HEK293T (cell line): ENCODE data around the gene BMPR1B.

ENCODE experiments used
- CTCF ChIA-PET: fragments of 350-600 bp; formaldehyde crosslinking; extraction: SDS; loops from one replicate; lab custom pipeline; 2021; ENCODE audit warnings: antibody characterized with exemption, inconsistent platforms; lab: Yijun Ruan, JAX
- POLR2A ChIA-PET: fragments of 350-600 bp; formaldehyde crosslinking; extraction: SDS; loops from one replicate; lab custom pipeline; 2020; ENCODE audit warnings: antibody characterized with exemption, inconsistent platforms; lab: Yijun Ruan, JAX
- DNase-seq: peaks from one replicate; pipeline ENCODE4 v3.0.0; 2012; ENCODE audit warnings: mixed read lengths; ENCODE audit errors: extremely low spot score
- ARNT ChIP-seq: fragments of 450-650 bp; IDR thresholded peaks from 2 replicates; pipeline ENCODE4 v1.6.1; 2017; ENCODE audit warnings: mild to moderate bottlenecking
- BHLHE40 ChIP-seq: fragments of 450-650 bp; IDR thresholded peaks from 2 replicates; pipeline ENCODE4 v1.6.1; 2016; ENCODE audit warnings: mild to moderate bottlenecking, moderate library complexity, borderline replicate concordance
- CTBP1 ChIP-seq: fragments of 450-650 bp; IDR thresholded peaks from 2 replicates; pipeline ENCODE4 v1.6.1; 2016; ENCODE audit warnings: borderline replicate concordance
- ELF4 ChIP-seq: fragments of 450-650 bp; IDR thresholded peaks from 2 replicates; pipeline ENCODE4 v1.6.1; 2017; ENCODE audit warnings: antibody characterized with exemption
- FOXA1 ChIP-seq: fragments of 450-650 bp; IDR thresholded peaks from 2 replicates; pipeline ENCODE4 v1.6.1; 2016; ENCODE audit warnings: mild to moderate bottlenecking
- FOXK2 ChIP-seq: fragments of 450-650 bp; IDR thresholded peaks from 2 replicates; pipeline ENCODE4 v1.6.1; 2016; ENCODE audit warnings: mild to moderate bottlenecking
- FOXM1 ChIP-seq: fragments of 450-650 bp; IDR thresholded peaks from 2 replicates; pipeline ENCODE4 v1.6.1; 2017; ENCODE audit warnings: mild to moderate bottlenecking, borderline replicate concordance
- HDGF ChIP-seq: fragments of 450-650 bp; IDR thresholded peaks from 2 replicates; pipeline ENCODE4 v1.6.1; 2017; ENCODE audit warnings: antibody characterized with exemption, borderline replicate concordance
- L3MBTL2 ChIP-seq: fragments of 450-650 bp; conservative IDR thresholded peaks from 2 replicates; pipeline ENCODE4 v1.6.1; 2016; ENCODE audit warnings: mild to moderate bottlenecking
- LEF1 ChIP-seq: fragments of 450-650 bp; IDR thresholded peaks from 2 replicates; pipeline ENCODE4 v1.6.1; 2017; ENCODE audit warnings: mild to moderate bottlenecking, borderline replicate concordance
- NFRKB ChIP-seq: fragments of 450-650 bp; IDR thresholded peaks from 2 replicates; pipeline ENCODE4 v1.6.1; 2016; ENCODE audit warnings: mild to moderate bottlenecking, moderate library complexity
- SP1 ChIP-seq: fragments of 450-650 bp; IDR thresholded peaks from 2 replicates; pipeline ENCODE4 v1.6.1; 2017
- SUZ12 ChIP-seq: fragments of 450-650 bp; IDR thresholded peaks from 2 replicates; pipeline ENCODE4 v1.6.1; 2016; ENCODE audit warnings: mild to moderate bottlenecking
- TARDBP ChIP-seq: fragments of 450-650 bp; IDR thresholded peaks from 2 replicates; pipeline ENCODE4 v1.6.1; 2016
- ZNF384 ChIP-seq: fragments of 450-650 bp; IDR thresholded peaks from 2 replicates; pipeline ENCODE4 v1.6.1; 2016
- TF ChIP-seq, protein P1 (sequence below): fragments of 450-650 bp; IDR thresholded peaks from 2 replicates; pipeline ENCODE4 v1.6.1; 2016

BMPR1B gene

DNA sequence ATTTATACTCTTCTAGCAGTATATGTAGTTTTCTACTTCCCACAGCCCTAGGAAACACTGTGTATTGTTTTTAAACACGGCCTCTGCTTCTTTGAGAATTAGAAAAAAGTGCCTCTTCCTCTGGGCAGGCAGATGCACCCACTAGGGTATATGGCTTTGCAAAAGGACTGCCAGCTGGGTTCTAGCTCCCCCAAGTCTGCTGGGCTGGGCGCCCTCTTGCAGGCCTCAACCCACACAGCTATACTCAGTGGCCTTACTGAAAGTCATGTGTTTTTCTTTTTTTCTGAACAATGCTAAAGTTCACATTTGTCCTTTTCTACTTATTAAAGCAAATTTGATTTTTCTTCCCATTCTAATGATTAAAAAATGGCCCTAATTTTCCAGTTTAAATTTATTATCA, 35.5 kb upstream of the BMPR1B start:
- ChIA-PET POLR2A (no interaction called here), CTCF (interaction anchor here (1.1 kb wide), 1 partner anchor 178 kb away, joined by 3 read pairs; no protein-coding TSS in a partner anchor)
- TF ChIP-seq SP1 (no peak), NFRKB (no peak), FOXM1 (no peak), ELF4 (no peak), LEF1 (no peak), SUZ12 (no peak), HDGF (no peak), ZNF384 (no peak), ARNT (no peak), FOXA1 (no peak), L3MBTL2 (no peak), FOXK2 (no peak), BHLHE40 (no peak), TARDBP (no peak)
- TF ChIP-seq, protein P1, sequence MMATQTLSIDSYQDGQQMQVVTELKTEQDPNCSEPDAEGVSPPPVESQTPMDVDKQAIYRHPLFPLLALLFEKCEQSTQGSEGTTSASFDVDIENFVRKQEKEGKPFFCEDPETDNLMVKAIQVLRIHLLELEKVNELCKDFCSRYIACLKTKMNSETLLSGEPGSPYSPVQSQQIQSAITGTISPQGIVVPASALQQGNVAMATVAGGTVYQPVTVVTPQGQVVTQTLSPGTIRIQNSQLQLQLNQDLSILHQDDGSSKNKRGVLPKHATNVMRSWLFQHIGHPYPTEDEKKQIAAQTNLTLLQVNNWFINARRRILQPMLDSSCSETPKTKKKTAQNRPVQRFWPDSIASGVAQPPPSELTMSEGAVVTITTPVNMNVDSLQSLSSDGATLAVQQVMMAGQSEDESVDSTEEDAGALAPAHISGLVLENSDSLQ, result no peak
- DNase-seq, result no peak

DNA sequence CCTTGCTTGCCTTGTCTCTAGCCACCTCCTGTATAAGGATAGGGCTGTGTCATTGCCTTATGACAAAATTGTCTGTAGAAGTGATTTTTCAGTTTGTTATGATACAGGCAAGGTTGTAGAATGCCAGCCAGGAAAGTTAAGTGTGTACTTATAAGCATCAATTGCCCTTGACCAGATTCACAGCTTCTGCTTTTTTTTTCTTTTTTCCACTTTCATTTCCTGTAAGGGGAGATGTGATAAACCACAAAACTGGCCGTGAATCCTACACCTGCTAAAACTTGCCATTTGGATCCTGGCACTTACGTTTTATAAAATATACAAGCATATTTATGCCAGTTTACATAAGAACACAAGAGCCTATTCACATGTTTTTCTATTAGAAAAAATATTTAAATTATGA, 35.0 kb upstream of the BMPR1B start:
- no peak for DNase-seq
- ChIA-PET CTCF (interaction anchor here (1.1 kb wide), 1 partner anchor 178 kb away, joined by 3 read pairs; no protein-coding TSS in a partner anchor), POLR2A (no interaction called here)
- TF ChIP-seq ZNF384 (no peak), HDGF (no peak), FOXM1 (no peak), FOXA1 (no peak), FOXK2 (no peak), SP1 (no peak), BHLHE40 (no peak), ELF4 (no peak), TARDBP (no peak), CTBP1 (no peak), L3MBTL2 (no peak), SUZ12 (no peak), LEF1 (no peak), ARNT (no peak), NFRKB (no peak)
- TF ChIP-seq, protein P1, result no peak

DNA sequence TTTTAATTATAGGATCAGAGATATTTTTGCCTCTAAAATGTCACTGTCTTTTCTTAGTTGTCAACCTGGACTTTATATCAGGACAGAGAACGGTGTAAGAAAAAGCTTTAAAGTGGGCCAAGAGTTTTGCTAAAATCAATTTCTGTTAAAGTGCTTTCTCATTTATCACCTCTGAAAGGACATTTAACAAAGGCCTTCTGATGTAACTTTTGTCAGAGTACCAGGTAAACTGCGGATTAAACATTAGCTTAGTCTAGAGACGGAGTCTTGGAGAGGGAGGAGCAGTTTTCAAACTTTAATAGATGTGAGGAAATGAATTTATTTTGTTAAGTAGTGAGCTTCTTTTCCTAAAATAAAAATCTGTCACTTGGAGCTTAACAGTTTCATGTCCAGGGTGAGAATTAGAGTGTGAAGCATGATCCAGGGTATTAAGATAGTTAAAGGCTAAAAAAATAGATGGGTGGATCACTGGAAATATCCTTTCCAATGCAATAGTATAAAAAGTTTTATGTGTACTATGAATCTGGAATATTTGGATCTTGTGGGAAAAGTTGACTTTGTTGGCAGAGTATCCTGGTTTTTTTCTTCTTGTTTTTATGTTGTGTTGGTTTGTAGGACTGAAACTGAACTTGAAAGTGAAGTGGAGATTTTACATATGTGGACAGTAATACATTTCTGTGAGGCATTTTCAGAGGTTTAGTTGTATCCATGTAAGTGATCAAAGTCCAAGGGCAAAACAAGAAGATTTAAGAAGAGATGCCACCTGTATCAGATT, 33.6 kb upstream of the BMPR1B start:
- POLR2A ChIA-PET, result no interaction called here
- no peak for DNase-seq
- CTCF ChIA-PET, result no interaction called here
- TF ChIP-seq FOXM1 (no peak), TARDBP (no peak), FOXK2 (no peak), ZNF384 (no peak), SUZ12 (no peak), FOXA1 (no peak), LEF1 (no peak), ARNT (no peak), CTBP1 (no peak), NFRKB (no peak), L3MBTL2 (no peak), HDGF (no peak), SP1 (no peak), ELF4 (no peak), BHLHE40 (no peak)
- TF ChIP-seq, protein P1, result no peak

DNA sequence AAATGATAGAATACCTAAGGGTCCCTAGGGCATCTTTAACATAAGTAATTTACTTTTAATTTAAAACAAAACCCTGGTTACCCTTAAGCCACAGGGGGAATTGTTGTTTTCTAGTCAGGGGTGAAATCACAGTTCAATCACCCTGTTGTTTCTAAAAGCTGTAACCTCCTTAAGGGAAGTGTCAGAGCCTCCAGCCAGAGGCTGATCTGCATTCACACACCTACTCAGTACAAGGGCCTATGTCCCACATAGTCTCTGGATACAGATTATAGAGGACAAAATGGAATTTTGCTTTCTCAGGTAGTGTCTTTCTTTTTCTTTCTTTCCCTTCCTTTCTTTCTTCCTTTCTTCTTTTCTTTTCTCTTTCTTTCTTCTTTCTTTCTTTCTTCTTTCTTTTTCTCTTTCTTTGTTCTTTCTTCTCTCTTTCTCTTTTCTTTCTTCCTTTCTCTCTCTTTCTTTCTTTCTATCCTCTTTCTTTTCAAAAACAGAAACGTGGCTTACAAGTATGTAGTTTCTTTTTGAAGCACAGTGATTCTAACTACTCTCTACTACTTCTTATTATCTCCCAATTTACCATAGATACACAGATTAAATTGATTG, 31.1 kb upstream of the BMPR1B start:
- ChIA-PET CTCF (no interaction called here), POLR2A (no interaction called here)
- no peak for TF ChIP-seq ARNT
- no peak for TF ChIP-seq FOXK2
- no peak for TF ChIP-seq TARDBP
- TF ChIP-seq ELF4, result no peak
- no peak for TF ChIP-seq FOXM1
- TF ChIP-seq, protein P1, result no peak
- no peak for TF ChIP-seq HDGF
- TF ChIP-seq FOXA1, result no peak
- no peak for TF ChIP-seq CTBP1
- no peak for TF ChIP-seq LEF1
- no peak for TF ChIP-seq SP1
- TF ChIP-seq ZNF384, result no peak
- no peak for TF ChIP-seq L3MBTL2
- no peak for TF ChIP-seq NFRKB
- TF ChIP-seq BHLHE40, result no peak
- TF ChIP-seq SUZ12, result no peak
- DNase-seq, result no peak
